Peyer's patch (tissue), 4 donors: ENCODE results near the gene PWWP2A.

Source experiments
- CTCF ChIP-seq, 6 experiments: fragments of 450-650 bp in 4 of 6; fragments of 200-600 bp in 2 of 6; sonication (generic) in 1 of 6; IDR thresholded peaks; one replicate each; pipeline ENCODE4 v1.5.1; 2017 to 2019; ENCODE audit warnings: antibody characterized with exemption in 6 of 6, mild to moderate bottlenecking in 3 of 6, moderate library complexity in 1 of 6
- POLR2A ChIP-seq, 2 donors: fragments of 450-650 bp; IDR thresholded peaks; one replicate each; pipeline ENCODE4 v1.5.1; 2017; ENCODE audit warnings: antibody characterized with exemption in 2 of 2, mild to moderate bottlenecking in 2 of 2, moderate library complexity in 2 of 2

- TF ChIP-seq CTCF (IDR thresholded peaks at IDR 0.05), result no peak
- TF ChIP-seq POLR2A (IDR thresholded peaks at IDR 0.05), result no peak
Measured at GRCh38 chr5:160089531-160089930, 29.7 kb downstream of the PWWP2A start.
